Ascending aorta (tissue), 2 donors: ENCODE measurements around the gene TM4SF5. TPM values are rescaled to one million over a fixed set of nuclear protein-coding genes. Genes with fewer than 3 reads are reported as not detected.

Experiments
- DNase-seq, 2 donors: peaks; one replicate each; pipeline ENCODE4 v3.0.0-alpha.2; 2019; ENCODE audit warnings: low spot score in 2 of 2
- H3K27ac ChIP-seq, 2 donors: fragments of 200-600 bp; sonication (generic); one replicate each; pipeline ENCODE4 v1.5.1; 2016 to 2017; ENCODE audit warnings: mild to moderate bottlenecking in 1 of 2
- H3K27me3 ChIP-seq: fragments of 200-600 bp; sonication (generic); one replicate; pipeline ENCODE4 v1.5.1; 2017
- H3K36me3 ChIP-seq, 2 donors: fragments of 200-600 bp; sonication (generic); one replicate each; pipeline ENCODE4 v1.5.1; 2016
- H3K4me1 ChIP-seq, 2 donors: fragments of 200-600 bp; sonication (generic); one replicate each; pipeline ENCODE4 v1.5.1; 2016 to 2017; ENCODE audit warnings: mild to moderate bottlenecking in 1 of 2
- H3K4me3 ChIP-seq, 2 donors: fragments of 200-600 bp; sonication (generic); one replicate each; pipeline ENCODE4 v1.5.1; 2016 to 2017; ENCODE audit warnings: mild to moderate bottlenecking in 1 of 2
- H3K9me3 ChIP-seq, 2 donors: fragments of 200-600 bp; sonication (generic); one replicate each; pipeline ENCODE4 v1.5.1; 2016
- intact Hi-C: fragments of 100-400 bp; cut with DNase I; formaldehyde crosslinking; loops from one replicate; pipeline ENCODE4 v1.15.1; 2023
- total RNA-seq: library from RNA; depleted of rRNA; stranded (reverse); fragments of >200 nt; gene quantifications from one replicate; pipeline ENCODE4 v1.1.0, GENCODE V29; 2016
- TF ChIP-seq, protein P1 (sequence below), 3 experiments: fragments of 200-600 bp in 2 of 3; fragments of 450-650 bp in 1 of 3; sonication (generic) in 2 of 3; IDR thresholded peaks; one replicate each; pipeline ENCODE4 v1.5.1; 2016 to 2019; ENCODE audit warnings: antibody characterized with exemption in 3 of 3, mild to moderate bottlenecking in 1 of 3, moderate library complexity in 1 of 3

The TM4SF5 gene
- total RNA-seq, 1 donor from 2014 or later, result not detected

DNA sequence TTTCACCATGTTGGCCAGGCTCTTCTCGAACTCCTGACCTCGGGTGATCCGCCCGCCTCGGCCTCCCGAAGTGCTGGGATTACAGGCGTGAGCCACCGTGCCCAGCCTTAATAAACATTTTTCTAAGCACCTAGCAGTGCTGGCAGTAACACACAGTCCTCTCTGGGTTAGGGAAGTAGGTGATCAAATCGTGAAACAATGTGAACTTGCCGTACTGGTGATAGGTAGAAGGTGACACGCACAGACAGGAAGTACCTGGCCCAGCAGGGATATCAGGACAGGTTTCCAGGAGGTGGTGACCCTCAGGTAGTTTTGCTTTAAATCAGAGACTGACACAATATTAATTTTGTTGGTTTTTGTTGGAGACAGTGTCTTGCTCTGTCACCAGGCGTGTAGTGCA, 39.8 kb downstream of the TM4SF5 start:
- no peaks in the 10 kb centered on the region for H3K9me3 ChIP-seq
- no peak overlapping the region for H3K27ac ChIP-seq
- peaks cover 10 to 14% of the 10 kb centered on the region in 2 donors for H3K4me1 ChIP-seq
- intact Hi-C loops, result no loop called here
- no peak for DNase-seq
- H3K36me3 ChIP-seq, result peaks cover 10 to 27% of the 10 kb centered on the region in 2 donors
- TF ChIP-seq, protein P1, sequence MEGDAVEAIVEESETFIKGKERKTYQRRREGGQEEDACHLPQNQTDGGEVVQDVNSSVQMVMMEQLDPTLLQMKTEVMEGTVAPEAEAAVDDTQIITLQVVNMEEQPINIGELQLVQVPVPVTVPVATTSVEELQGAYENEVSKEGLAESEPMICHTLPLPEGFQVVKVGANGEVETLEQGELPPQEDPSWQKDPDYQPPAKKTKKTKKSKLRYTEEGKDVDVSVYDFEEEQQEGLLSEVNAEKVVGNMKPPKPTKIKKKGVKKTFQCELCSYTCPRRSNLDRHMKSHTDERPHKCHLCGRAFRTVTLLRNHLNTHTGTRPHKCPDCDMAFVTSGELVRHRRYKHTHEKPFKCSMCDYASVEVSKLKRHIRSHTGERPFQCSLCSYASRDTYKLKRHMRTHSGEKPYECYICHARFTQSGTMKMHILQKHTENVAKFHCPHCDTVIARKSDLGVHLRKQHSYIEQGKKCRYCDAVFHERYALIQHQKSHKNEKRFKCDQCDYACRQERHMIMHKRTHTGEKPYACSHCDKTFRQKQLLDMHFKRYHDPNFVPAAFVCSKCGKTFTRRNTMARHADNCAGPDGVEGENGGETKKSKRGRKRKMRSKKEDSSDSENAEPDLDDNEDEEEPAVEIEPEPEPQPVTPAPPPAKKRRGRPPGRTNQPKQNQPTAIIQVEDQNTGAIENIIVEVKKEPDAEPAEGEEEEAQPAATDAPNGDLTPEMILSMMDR (IDR thresholded peaks at IDR 0.05), result no peak
- no peaks in the 10 kb centered on the region for H3K27me3 ChIP-seq
- no peak overlapping the region for H3K4me3 ChIP-seq

DNA sequence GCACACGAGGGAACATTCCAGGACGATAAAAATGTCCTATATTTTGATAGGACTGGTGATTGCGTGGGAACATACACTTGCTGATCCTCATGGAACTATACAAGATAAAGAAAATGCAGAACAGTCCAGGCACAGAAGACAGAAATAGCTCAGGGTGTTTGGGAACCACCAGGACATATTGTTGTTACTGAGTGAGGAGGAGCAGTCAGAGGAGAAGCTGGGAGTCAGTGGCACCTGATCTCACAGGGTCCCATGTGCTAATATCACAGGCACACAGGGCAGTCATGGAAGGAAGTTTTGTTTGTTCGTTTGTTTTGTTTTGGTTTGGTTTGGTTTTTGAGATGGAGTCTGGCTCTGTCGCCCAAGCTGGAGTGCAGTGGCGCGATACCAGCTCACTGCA, 41.0 kb downstream of the TM4SF5 start:
- no peak overlapping the region for H3K4me3 ChIP-seq
- H3K27me3 ChIP-seq, result no peaks in the 10 kb centered on the region
- intact Hi-C loops, result no loop called here
- H3K36me3 ChIP-seq, result peaks cover 14 to 38% of the 10 kb centered on the region in 2 donors
- no peaks in the 10 kb centered on the region for H3K9me3 ChIP-seq
- H3K27ac ChIP-seq, result no peak overlapping the region
- TF ChIP-seq, protein P1 (IDR thresholded peaks at IDR 0.05), result no peak
- H3K4me1 ChIP-seq, result peaks cover 9 to 14% of the 10 kb centered on the region in 2 donors
- DNase-seq, result no peak

DNA sequence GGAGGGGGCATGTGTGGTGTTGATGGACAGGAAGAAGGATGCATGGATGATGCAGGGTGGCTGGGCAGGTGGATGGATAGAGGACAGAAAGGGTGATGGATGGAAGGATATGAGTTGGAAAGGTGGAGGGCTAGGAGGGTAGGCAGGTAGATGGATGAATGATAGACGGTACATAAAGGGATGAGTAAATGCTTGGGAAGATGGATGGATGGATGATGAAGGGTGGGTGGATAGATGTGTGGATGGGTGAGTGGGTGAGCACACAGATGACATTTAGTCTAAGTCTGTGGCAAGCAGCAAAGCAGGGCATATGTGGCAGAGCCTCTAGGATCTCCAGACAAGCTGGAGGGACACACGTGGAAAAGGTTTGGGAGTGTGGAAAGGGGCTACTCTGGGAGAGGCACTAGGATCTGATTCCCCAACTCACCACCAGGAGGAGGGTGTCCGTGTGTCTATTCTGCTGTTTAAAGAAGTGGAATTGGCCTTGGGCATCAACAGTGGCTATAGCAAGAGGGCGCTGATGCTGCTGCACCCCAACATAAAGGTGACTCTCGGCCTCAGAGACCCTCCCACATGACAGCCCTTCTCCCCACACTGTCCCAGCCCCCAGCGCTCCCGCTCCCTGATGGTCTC, 43.5 kb downstream of the TM4SF5 start:
- Histone ChIP-seq H3K36me3 (peaks cover 16 to 59% of the 10 kb centered on the region in 2 donors), H3K4me1 (no peaks in the 10 kb centered on the region), H3K9me3 (no peaks in the 10 kb centered on the region), H3K27me3 (no peaks in the 10 kb centered on the region), H3K4me3 (no peak overlapping the region), H3K27ac (no peak overlapping the region)
- intact Hi-C loops, result no loop called here
- no peak for DNase-seq
- TF ChIP-seq, protein P1 (IDR thresholded peaks at IDR 0.05), result no peak

DNA sequence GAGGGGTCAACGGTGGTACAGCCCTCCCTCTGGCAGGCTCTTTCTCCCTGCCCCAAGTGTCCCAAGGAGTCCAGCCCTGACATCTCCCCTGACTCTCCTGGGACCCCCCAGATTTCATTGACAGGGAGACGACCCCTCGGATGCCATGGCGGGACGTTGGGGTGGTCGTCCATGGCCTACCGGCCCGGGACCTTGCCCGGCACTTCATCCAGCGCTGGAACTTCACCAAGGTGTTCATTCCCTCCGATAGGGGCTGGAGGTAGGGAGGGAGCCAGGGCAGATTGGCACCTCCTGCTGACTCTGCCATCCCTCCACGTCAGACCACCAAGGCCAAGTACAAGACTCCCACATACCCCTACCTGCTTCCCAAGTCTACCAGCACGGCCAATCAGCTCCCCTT, 45.1 kb downstream of the TM4SF5 start:
- TF ChIP-seq, protein P1 (IDR thresholded peaks at IDR 0.05), result no peak
- Histone ChIP-seq H3K36me3 (peaks cover 20 to 60% of the 10 kb centered on the region in 2 donors), H3K27me3 (no peaks in the 10 kb centered on the region), H3K27ac (no peak overlapping the region), H3K4me3 (no peak overlapping the region), H3K9me3 (no peaks in the 10 kb centered on the region), H3K4me1 (no peaks in the 10 kb centered on the region)
- intact Hi-C loops, result no loop called here
- DNase-seq, result no peak

DNA sequence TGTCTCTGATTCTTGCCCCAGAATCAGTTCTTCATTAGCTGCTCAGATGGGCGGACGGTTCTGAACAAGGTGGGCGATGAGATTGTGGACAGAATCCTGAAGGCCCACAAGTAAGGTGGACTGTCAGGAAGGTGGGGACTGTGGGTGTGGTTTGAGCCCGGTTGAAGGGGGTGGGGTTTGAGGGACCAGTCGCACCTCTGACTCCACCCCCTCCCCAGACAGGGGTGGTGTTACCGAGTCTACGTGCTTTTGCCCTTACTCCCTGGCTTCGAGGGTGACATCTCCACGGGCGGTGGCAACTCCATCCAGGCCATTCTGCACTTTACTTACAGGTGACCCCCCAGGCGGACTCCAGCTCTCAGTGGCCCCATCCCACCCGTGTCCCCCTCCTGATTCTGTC, 46.6 kb downstream of the TM4SF5 start:
- no peak for DNase-seq
- no peaks in the 10 kb centered on the region for H3K4me1 ChIP-seq
- no peaks in the 10 kb centered on the region for H3K27me3 ChIP-seq
- no peaks in the 10 kb centered on the region for H3K9me3 ChIP-seq
- peaks cover 25 to 72% of the 10 kb centered on the region in 2 donors for H3K36me3 ChIP-seq
- no peak overlapping the region for H3K4me3 ChIP-seq
- H3K27ac ChIP-seq, result no peak overlapping the region
- TF ChIP-seq, protein P1 (IDR thresholded peaks at IDR 0.05), result no peak
- intact Hi-C loops, result no loop called here

DNA sequence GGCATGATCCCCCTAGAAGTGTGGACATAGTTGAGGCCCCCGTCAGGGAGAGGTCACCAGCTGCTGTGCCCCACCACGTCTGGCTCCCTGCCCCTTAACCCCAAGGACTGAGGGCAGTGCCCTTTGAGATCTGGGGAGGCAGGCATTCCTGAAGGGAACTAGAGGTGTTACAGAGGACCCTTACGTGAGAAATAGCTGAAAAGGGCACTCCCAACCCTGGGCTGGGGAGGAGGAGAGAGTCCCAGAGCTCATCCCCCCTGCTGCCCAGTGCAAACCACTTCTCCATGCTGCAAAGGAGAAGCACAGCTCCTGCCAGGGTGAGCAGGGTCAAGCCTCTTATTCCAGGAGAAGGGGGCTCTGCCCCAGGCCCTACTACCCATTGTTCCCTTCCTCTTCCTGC, 51.1 kb downstream of the TM4SF5 start:
- Histone ChIP-seq H3K4me3 (no peak overlapping the region), H3K36me3 (peaks cover 13 to 43% of the 10 kb centered on the region in 2 donors), H3K27me3 (no peaks in the 10 kb centered on the region), H3K27ac (no peak overlapping the region), H3K9me3 (no peaks in the 10 kb centered on the region), H3K4me1 (no peaks in the 10 kb centered on the region)
- TF ChIP-seq, protein P1 (IDR thresholded peaks at IDR 0.05), result no peak
- DNase-seq, result no peak
- intact Hi-C loops, result no loop called here
